ENCODE results near the gene LRBA. TPM values are rescaled to one million over a fixed set of nuclear protein-coding genes. Genes with fewer than 3 reads are reported as not detected.

Gene LRBA
- total and polyA plus RNA-seq, 2 donors (not counting 3 experiments of a cell fraction or from before 2014, with no cell fraction given), result 18.0 to 35.1 TPM

GRCh38 chr4:150990993-150991392 is 24.1 kb downstream of the LRBA start:
- no peaks in the 10 kb centered on the region for H3K36me3 ChIP-seq (ENCODE audit: control insufficient read depth in 2 of 2, extremely low read depth in 1 of 2, insufficient read depth in 2 of 2, low read length in 2 of 2)
- no peaks in the 10 kb centered on the region for H3K27me3 ChIP-seq (ENCODE audit: control insufficient read depth in 2 of 2, insufficient read depth in 2 of 2, low read length in 2 of 2)
- no peak for FAIRE-seq
- H3K79me2 ChIP-seq (ENCODE audit: control insufficient read depth, insufficient read depth, low read length), result peaks cover 20% of the 10 kb centered on the region
- no peak for DNase-seq (ENCODE audit: low read depth, low spot score)
- intact Hi-C loops (cut with micrococcal nuclease), result no loop called here
- POLR2A ChIA-PET, result interaction anchor here (0.6 kb wide), 1 partner anchor 36 kb away, joined by 3 read pairs; no protein-coding TSS in a partner anchor
- TF ChIP-seq FOS (IDR thresholded peaks at IDR 0.05; ENCODE audit: borderline replicate concordance, insufficient read depth, low read length) (no peak), MYC (IDR thresholded peaks at IDR 0.05; ENCODE audit: low read depth, low read length) (no peak), CTCF (IDR thresholded peaks at IDR 0.05; ENCODE audit: extremely low read depth in 1 of 2, insufficient read depth in 1 of 2, low read depth in 1 of 2, low read length in 2 of 2) (no peak), POLR2AphosphoS5 (IDR thresholded peaks at IDR 0.05; ENCODE audit: insufficient read depth, low read depth, low read length) (no peak), POLR2A (IDR thresholded peaks at IDR 0.05; ENCODE audit: low read depth, low read length) (no peak), JUN (IDR thresholded peaks at IDR 0.05; ENCODE audit: borderline replicate concordance, insufficient read depth, insufficient read length, low read depth) (no peak), EZH2 (IDR thresholded peaks at IDR 0.05; ENCODE audit: borderline replicate concordance, low read depth, low read length, severe bottlenecking) (no peak), GATA2 (IDR thresholded peaks at IDR 0.05; ENCODE audit: insufficient read depth, insufficient read length, low read depth, low read length) (no peak)
- TF ChIP-seq, protein P1, sequence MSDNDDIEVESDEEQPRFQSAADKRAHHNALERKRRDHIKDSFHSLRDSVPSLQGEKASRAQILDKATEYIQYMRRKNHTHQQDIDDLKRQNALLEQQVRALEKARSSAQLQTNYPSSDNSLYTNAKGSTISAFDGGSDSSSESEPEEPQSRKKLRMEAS (IDR thresholded peaks at IDR 0.05; ENCODE audit: insufficient read depth, insufficient read length), result no peak
- H3K4me2 ChIP-seq (ENCODE audit: insufficient read depth, low read length), result no peak overlapping the region
- dilution Hi-C loops (cut with MboI; ENCODE audit: extremely low pct_ligation_motif_present, low sequenced_read_pairs), result no loop called here
- no peak overlapping the region for H3K27ac ChIP-seq (ENCODE audit: insufficient read depth, low read depth, low read length)
- no peak overlapping the region for H2AFZ ChIP-seq (ENCODE audit: low read depth, low read length)
- no peaks in the 10 kb centered on the region for H4K20me1 ChIP-seq (replicated peaks; ENCODE audit: control insufficient read depth, extremely low read depth, insufficient read depth, low read length)
- H3K9me1 ChIP-seq (replicated peaks; ENCODE audit: control insufficient read depth, extremely low read depth, insufficient read depth, low read length), result no peaks in the 10 kb centered on the region
- H3K4me3 ChIP-seq (replicated peaks in 1 of 3; ENCODE audit: insufficient read depth in 1 of 3, low read depth in 1 of 3, low read length in 3 of 3), result no peak overlapping the region
- BruUV-seq (replicated peaks), result no TSS peak
- no peak overlapping the region for H3K9ac ChIP-seq (replicated peaks; ENCODE audit: extremely low read depth, insufficient read depth, low read length)
- no peaks in the 10 kb centered on the region for H3K9me3 ChIP-seq (replicated peaks; ENCODE audit: control insufficient read depth, insufficient read depth, low read length)
- CTCF ChIA-PET, result no interaction called here
- H3K4me1 ChIP-seq (ENCODE audit: control insufficient read depth, extremely low read depth, insufficient read depth, low read length), result no peaks in the 10 kb centered on the region
